GM23338 (cell line): ENCODE data around the gene ARPC5. TPM values are rescaled to one million over a fixed set of nuclear protein-coding genes. Genes with fewer than 3 reads are reported as not detected.

Source experiments
- ATAC-seq: fragments of 200-7000 bp; cut with Tn5 transposase; 3 replicates; pipeline ENCODE4 v1.9.1; 2020
- DNase-seq: peaks from one replicate; pipeline ENCODE4 v3.0.0-alpha.2; 2015; ENCODE audit warnings: low spot score
- H2AFZ ChIP-seq: fragments of 200-600 bp; sonication (generic); 2 replicates; pipeline ENCODE4 v1.8.0; 2016; ENCODE audit warnings: antibody characterized with exemption, mild to moderate bottlenecking, moderate library complexity
- H3F3A ChIP-seq: fragments of 200-600 bp; sonication (generic); replicated peaks from 2 replicates; pipeline ENCODE4 v1.8.0; 2017; ENCODE audit warnings: antibody characterized with exemption, mixed run types, low read depth
- H3K27ac ChIP-seq: fragments of 200-600 bp; sonication (generic); 2 replicates; pipeline ENCODE4 v1.6.1; 2016; ENCODE audit warnings: low read depth
- H3K27me3 ChIP-seq: fragments of 200-600 bp; sonication (generic); 2 replicates; pipeline ENCODE4 v1.8.0; 2016; ENCODE audit warnings: mild to moderate bottlenecking, mixed run types, moderate library complexity; ENCODE audit not compliant: insufficient read depth
- H3K36me3 ChIP-seq: fragments of 200-600 bp; sonication (generic); 2 replicates; pipeline ENCODE4 v1.8.0; 2016; ENCODE audit warnings: mild to moderate bottlenecking; ENCODE audit not compliant: insufficient read depth
- H3K4me1 ChIP-seq: fragments of 200-600 bp; sonication (generic); 2 replicates; pipeline ENCODE4 v1.8.0; 2016; ENCODE audit warnings: mild to moderate bottlenecking, moderate library complexity; ENCODE audit not compliant: insufficient read depth
- H3K4me2 ChIP-seq: fragments of 200-600 bp; sonication (generic); 2 replicates; pipeline ENCODE4 v1.7.1; 2017; ENCODE audit warnings: mixed run types
- H3K4me3 ChIP-seq: fragments of 200-600 bp; sonication (generic); 2 replicates; pipeline ENCODE4 v1.6.1; 2016; ENCODE audit warnings: mixed run types
- H3K79me2 ChIP-seq: fragments of 200-600 bp; sonication (generic); replicated peaks from 2 replicates; pipeline ENCODE4 v1.8.0; 2017; ENCODE audit warnings: mild to moderate bottlenecking; ENCODE audit not compliant: insufficient read depth
- H3K9me2 ChIP-seq: fragments of 200-600 bp; sonication (generic); 2 replicates; pipeline ENCODE4 v1.8.0; 2017; ENCODE audit not compliant: insufficient read depth
- H4K20me1 ChIP-seq: fragments of 200-600 bp; sonication (generic); replicated peaks from 2 replicates; pipeline ENCODE4 v1.8.0; 2017; ENCODE audit warnings: mild to moderate bottlenecking; ENCODE audit not compliant: insufficient read depth
- H3K27ac Mint-ChIP-seq: 2 replicates; pipeline ENCODE4 v1.8.0; 2020; ENCODE audit warnings: inconsistent platforms, mild to moderate bottlenecking, moderate library complexity, mixed read lengths
- H3K27me3 Mint-ChIP-seq: 3 replicates; pipeline ENCODE4 v1.8.0; 2022; ENCODE audit warnings: low read depth, mild to moderate bottlenecking, moderate library complexity, mixed read lengths, inconsistent platforms; ENCODE audit not compliant: insufficient read depth, poor library complexity
- H3K36me3 Mint-ChIP-seq: 3 replicates; pipeline ENCODE4 v1.8.0; 2021; ENCODE audit warnings: low read depth, mild to moderate bottlenecking, inconsistent platforms, moderate library complexity, mixed read lengths
- H3K4me1 Mint-ChIP-seq: 3 replicates; pipeline ENCODE4 v1.8.0; 2020; ENCODE audit warnings: mild to moderate bottlenecking, inconsistent platforms, mixed read lengths
- H3K4me3 Mint-ChIP-seq: 3 replicates; pipeline ENCODE4 v1.8.0; 2021; ENCODE audit warnings: moderate library complexity, mild to moderate bottlenecking, inconsistent platforms, mixed read lengths
- H3K9me3 Mint-ChIP-seq: 3 replicates; pipeline ENCODE4 v1.8.0; 2020; ENCODE audit warnings: moderate library complexity, mild to moderate bottlenecking, inconsistent platforms, mixed read lengths
- CREB1 ChIP-seq: fragments of 250-450 bp; sonication (Bioruptor Pico); IDR thresholded peaks from 2 replicates; pipeline ENCODE4 v1.5.0; 2020; ENCODE audit warnings: low read depth, mild to moderate bottlenecking, moderate library complexity
- CTCF ChIP-seq, 2 experiments: fragments of 200-600 bp in 1 of 2; sonication (generic) in 1 of 2; conservative IDR thresholded peaks; 2 replicates each; pipeline versions ENCODE4 v1.5.1 to v1.6.1; 2016 to 2017; ENCODE audit warnings: antibody characterized with exemption in 2 of 2, low read depth in 2 of 2, mild to moderate bottlenecking in 2 of 2, moderate library complexity in 1 of 2
- EZH2 ChIP-seq: fragments of 200-600 bp; sonication (generic); IDR thresholded peaks from one replicate; pipeline ENCODE4 v1.8.0; 2017; ENCODE audit warnings: antibody characterized with exemption, mild to moderate bottlenecking, low read depth; ENCODE audit not compliant: unreplicated experiment
- EZH2phosphoT487 ChIP-seq: fragments of 200-600 bp; sonication (generic); IDR thresholded peaks from one replicate; pipeline ENCODE4 v1.8.1; 2018; ENCODE audit warnings: antibody characterized with exemption; ENCODE audit not compliant: unreplicated experiment
- JUNB ChIP-seq: IDR thresholded peaks from one replicate; pipeline ENCODE4 v1.6.1; 2016; ENCODE audit warnings: antibody characterized with exemption; ENCODE audit not compliant: unreplicated experiment
- NANOG ChIP-seq: IDR thresholded peaks from 2 replicates; pipeline ENCODE4 v1.6.1; 2016; ENCODE audit warnings: antibody characterized with exemption, borderline replicate concordance
- POLR2AphosphoS5 ChIP-seq: IDR thresholded peaks from 2 replicates; pipeline ENCODE4 v1.6.1; 2016; ENCODE audit warnings: antibody characterized with exemption, low read depth
- REST ChIP-seq: IDR thresholded peaks from one replicate; pipeline ENCODE4 v1.6.1; 2018; ENCODE audit warnings: antibody characterized with exemption; ENCODE audit not compliant: unreplicated experiment
- STAT1 ChIP-seq: IDR thresholded peaks from one replicate; pipeline ENCODE4 v1.6.1; 2016; ENCODE audit warnings: antibody characterized with exemption; ENCODE audit not compliant: unreplicated experiment
- ZNF114 ChIP-seq: fragments of 250-450 bp; sonication (Bioruptor Pico); IDR thresholded peaks from 2 replicates; pipeline ENCODE4 v1.5.0; 2020; ENCODE audit warnings: mild to moderate bottlenecking, moderate library complexity
- ZNF331 ChIP-seq: fragments of 250-450 bp; sonication (Bioruptor Pico); IDR thresholded peaks from 2 replicates; pipeline ENCODE4 v1.5.0; 2020; ENCODE audit warnings: low read depth, mild to moderate bottlenecking, moderate library complexity
- ZNF462 ChIP-seq: fragments of 250-450 bp; sonication (Bioruptor Pico); IDR thresholded peaks from 2 replicates; pipeline ENCODE4 v1.5.0; 2020; ENCODE audit warnings: mild to moderate bottlenecking, moderate library complexity
- polyA plus RNA-seq: library from polyadenylated mRNA; unstranded; fragments of >200 nt; fragmentation: Nextera tagmentation; extraction: Ambion mirVana; gene quantifications from 2 replicates; pipeline ENCODE4 v1.2.1, GENCODE V29; 2016
- total RNA-seq: library from RNA; depleted of rRNA; stranded (reverse); fragments of >200 nt; shearing (Covaris generic); gene quantifications from 2 replicates; pipeline ENCODE4 v1.2.3, GENCODE V29; 2014
- TF ChIP-seq, protein P1 (sequence below): IDR thresholded peaks from 2 replicates; pipeline ENCODE4 v1.6.1; 2016; ENCODE audit warnings: antibody characterized with exemption

ARPC5 gene
- total and polyA plus RNA-seq, 2 experiments from 2014 or later, result 75.4 to 98.9 TPM

DNA sequence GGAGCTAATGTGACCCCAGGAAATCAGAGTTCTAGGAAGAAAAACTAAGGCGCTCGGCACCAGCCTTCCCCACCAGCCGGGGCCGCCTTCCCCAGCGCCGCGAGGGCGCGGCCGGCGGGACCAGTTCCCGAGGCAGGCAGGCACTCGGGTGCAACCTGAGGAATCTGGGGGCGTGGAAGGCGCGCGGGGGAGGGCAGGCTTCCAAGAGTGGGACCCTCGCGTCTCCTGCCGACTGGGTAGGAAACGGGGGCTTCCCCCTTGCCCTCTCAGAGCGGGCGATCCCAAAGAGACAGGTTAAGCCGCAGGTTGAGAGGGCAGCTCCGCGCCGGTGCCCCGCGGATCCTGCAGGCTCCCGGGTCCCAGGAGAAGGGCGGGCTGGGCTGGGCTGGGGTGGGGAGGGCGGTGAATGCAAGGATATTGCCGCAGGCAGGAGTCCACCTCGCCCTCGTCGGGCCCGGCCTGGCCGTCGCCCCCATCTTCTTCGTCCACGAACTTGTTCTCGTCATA is 431 bp downstream of the ARPC5 start:
- Histone ChIP-seq H3K27ac (no peak overlapping the region), H3K4me1 (peaks cover 18% of the 10 kb centered on the region), H4K20me1 (no peaks in the 10 kb centered on the region), H3K27me3 (peaks cover 9% of the 10 kb centered on the region; the same call in 1 of the 2 replicates), H3K4me3 (peak overlapping the region; percentile 71), H3K36me3 (peaks cover 4% of the 10 kb centered on the region; the same call in 1 of the 2 replicates), H3K9me2 (no peaks in the 10 kb centered on the region), H2AFZ (0 out of 2 replicates have a peak overlapping the region, but pooled peaks have one; percentile 43), H3F3A (no peaks in the 10 kb centered on the region), H3K4me2 (peak overlapping the region; percentile 83), H3K79me2 (peaks cover 26% of the 10 kb centered on the region)
- peak overlapping the region; percentile 98 for H3K4me3 Mint-ChIP-seq
- H3K4me1 Mint-ChIP-seq, result peaks cover 34% of the 10 kb centered on the region
- TF ChIP-seq NANOG (no peak), CTCF (conservative IDR thresholded peaks at IDR 0.05; ENCODE audit: low read depth in 2 of 2) (no peak), EZH2phosphoT487 (no peak), STAT1 (no peak), REST (no peak), ZNF114 (CRISPR knock-in tag) (no peak), ZNF462 (CRISPR knock-in tag) (no peak), JUNB (no peak), CREB1 (CRISPR knock-in tag) (no peak), POLR2AphosphoS5 (no peak), ZNF331 (CRISPR knock-in tag) (no peak), EZH2 (no peak)
- TF ChIP-seq, protein P1, sequence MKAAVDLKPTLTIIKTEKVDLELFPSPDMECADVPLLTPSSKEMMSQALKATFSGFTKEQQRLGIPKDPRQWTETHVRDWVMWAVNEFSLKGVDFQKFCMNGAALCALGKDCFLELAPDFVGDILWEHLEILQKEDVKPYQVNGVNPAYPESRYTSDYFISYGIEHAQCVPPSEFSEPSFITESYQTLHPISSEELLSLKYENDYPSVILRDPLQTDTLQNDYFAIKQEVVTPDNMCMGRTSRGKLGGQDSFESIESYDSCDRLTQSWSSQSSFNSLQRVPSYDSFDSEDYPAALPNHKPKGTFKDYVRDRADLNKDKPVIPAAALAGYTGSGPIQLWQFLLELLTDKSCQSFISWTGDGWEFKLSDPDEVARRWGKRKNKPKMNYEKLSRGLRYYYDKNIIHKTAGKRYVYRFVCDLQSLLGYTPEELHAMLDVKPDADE, result no peak
- DNase-seq (peak; percentile 54), ATAC-seq (peak; percentile 62)
- H3K36me3 Mint-ChIP-seq, result peaks cover 7% of the 10 kb centered on the region; the same call in 2 of the 3 replicates
- peak overlapping the region; percentile 92 for H3K27ac Mint-ChIP-seq
- no peaks in the 10 kb centered on the region for H3K9me3 Mint-ChIP-seq
- H3K27me3 Mint-ChIP-seq, result peaks cover 9% of the 10 kb centered on the region
